ENCODE results near the gene MACROD2.

GRCh38 chr20:14245368-14245970 lies 250.2 kb downstream of the MACROD2 start:
- TF ChIP-seq CTCF (conservative IDR thresholded peaks at IDR 0.05 in 1 of 2, IDR thresholded peaks at IDR 0.05 in 1 of 2; ENCODE audit: extremely low read depth in 1 of 2, insufficient read depth in 1 of 2, low read depth in 1 of 2, low read length in 2 of 2) (no peak), EZH2 (IDR thresholded peaks at IDR 0.05; ENCODE audit: borderline replicate concordance, low read length) (no peak)

Measured in mammary epithelial cell (primary cell).